Kasumi-1 (cell line): Measurements from ENCODE around the gene TSSK3.
"Not testable (repeated sequence)": the region's sequence is repeated elsewhere in the genome, so short reads cannot be mapped to it uniquely, and the experiment has no call there.

Experiments
- DNase-seq, 2 experiments: peaks; one replicate each; lab custom pipeline; 2025; lab: John Stamatoyannopoulos, UW

Gene TSSK3

GRCh38 chr1:32363713-32364112 is 1.4 kb downstream of the TSSK3 start:
- DNase-seq = no peak

DNA sequence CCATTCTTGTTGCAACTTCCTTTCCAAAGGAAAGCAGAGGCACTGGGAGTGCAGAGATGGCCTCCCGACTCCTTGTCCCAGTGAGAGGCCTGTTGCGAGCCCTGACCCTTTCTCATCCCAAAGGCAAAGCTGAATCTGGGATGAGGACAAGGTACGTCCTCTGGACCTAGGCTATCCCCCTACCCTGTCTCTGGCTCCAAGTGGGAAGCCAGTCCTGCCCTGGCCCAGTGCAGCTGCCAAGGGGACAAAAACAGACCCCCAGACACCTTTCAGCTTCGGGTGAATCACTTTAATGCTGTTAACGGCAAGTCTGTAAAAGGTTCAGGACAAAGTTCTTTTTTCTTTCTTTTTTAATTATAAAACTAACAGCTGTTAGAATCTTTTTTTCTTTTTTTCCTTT is 2.5 kb downstream of the TSSK3 start:
- no peak for DNase-seq

DNA sequence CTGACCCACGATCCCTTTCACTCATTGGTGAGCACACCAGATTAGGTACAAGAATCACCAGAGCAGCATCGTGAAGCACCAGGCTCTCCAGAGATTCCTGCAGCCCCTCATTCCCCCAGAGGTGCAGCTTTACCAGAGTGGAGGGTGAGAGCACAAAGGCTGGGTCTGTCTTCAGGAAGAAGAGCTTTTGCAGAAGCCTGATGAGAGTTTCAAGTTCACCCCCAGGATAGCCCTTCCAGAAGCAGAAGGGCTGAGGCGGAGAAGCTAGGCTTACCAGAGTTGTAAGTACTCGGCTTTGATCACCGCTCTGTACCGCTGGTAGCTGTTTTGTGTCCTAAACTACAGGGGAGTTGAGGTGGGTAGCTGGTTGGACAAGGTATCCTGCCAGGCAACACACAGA is 3.1 kb downstream of the TSSK3 start:
- no peak for DNase-seq

GRCh38 chr1:32367912-32368635 is 5.7 kb downstream of the TSSK3 start:
- no peak for DNase-seq

DNA sequence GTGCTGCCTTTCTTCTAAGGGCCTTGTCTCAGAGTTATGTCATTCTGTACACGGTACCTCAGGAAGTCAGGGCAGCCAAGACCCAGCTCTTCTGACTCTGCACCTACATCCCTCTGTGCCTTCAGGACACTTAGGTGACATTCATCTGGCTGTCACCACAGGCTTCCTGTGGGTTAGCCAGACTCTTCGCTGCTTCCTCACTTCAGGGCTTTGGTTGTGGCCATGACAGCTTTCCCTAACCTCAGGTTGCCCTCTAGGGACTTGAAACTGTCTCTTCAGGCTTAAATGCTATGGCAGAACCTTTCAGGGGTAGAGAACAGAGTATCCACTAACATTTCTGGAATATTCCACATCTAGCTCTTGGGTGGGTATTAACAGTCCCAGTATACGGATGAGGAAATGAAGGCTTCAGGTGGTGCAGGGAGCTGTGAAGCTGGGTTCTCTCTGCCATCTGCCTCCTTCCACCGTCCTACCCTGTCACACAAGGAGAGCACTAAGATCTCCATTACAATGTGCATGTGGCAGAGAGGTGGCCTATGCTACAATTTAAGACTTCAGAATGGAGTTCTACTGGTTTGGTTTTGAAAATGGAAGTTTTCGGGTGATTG is 9.9 kb downstream of the TSSK3 start:
- peak; percentile 84 to 87 for DNase-seq

DNA sequence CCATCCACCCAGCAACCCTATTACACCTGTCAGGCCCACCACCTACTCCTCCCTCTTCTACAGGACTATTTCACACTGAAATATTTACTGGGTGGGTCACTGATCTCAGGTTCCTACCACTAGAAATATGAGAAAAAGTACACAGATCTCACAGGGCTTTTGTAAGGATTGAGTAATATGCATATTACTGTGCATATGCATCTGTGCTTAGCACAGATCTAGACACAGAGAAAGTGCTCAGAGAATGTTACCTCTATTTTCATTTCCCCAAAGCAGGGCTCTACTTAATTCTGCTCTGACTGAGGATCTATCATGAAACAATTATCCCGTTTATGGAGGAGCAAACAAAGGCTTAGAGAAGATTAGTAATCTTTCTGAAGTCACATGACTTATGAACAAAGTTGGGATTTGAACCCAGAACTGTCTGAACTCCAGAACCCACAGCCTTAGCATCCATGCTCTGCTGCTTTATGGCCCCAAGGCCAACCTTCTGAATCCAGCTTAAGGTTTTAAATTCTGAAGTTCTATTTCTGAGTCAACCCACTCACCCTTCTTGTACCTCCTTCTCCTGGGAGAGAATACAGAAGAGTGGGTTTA is 11.8 kb downstream of the TSSK3 start:
- DNase-seq = no peak

- DNase-seq = no peak
These were observed 13.9 kb downstream of the TSSK3 start for GRCh38 chr1:32376199-32376598.

DNA sequence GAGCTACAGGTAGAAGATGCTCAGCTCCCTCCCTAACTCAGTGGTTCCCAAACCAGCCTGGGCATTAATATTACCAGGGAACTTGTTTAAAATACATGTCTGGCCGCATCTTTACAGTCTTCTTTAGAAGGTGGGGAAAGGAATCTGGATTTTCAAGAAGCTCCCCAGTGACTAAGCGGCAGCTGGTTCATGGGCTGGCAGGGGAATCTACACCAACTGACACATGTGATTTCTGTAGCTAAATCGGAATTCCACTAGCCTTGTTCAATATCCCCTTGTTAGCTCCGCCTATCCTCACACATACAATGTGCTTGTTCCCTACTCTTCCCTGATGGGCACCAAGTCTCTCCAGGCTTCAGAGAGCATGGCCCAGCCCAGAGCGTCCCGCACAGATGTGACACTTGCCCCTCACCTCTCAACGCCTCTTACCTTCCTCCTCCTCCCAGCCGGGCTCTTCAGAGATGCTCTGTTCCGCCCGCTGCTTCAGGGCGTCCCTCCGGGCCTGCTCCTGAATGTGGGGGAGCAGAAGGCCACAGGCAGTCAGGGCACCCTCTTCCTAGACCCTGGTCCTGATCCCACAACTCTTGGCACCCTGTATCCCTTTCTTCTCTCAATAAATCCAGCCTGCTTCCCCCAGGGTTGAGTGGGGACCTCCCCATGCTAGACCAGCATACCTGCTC is 15.3 kb downstream of the TSSK3 start:
- no peak for DNase-seq

GRCh38 chr1:32380057-32380456 is 17.7 kb downstream of the TSSK3 start:
- DNase-seq = no peak

- no peak for DNase-seq
These were observed 24.5 kb downstream of the TSSK3 start for GRCh38 chr1:32386676-32387392.

DNA sequence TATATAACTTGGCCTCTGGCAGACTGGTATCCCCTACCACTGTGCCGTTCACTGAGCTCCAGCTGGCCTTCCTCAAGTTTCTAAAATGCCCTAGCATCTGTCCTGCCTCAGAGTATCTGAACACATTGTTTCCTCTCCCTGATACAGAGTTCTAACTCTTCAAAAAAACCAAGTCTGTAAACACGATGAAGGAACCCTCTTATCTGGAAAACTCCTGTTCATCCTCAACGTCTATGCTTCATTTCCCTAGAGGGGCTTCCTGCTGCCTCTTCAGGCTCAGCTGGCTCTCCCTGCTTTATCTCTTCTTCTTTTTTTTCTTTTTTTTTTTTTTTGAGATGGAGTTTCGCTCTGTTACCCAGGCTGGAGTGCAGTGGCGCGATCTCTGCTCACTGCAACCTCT is 26.3 kb downstream of the TSSK3 start:
- no peak for DNase-seq

- peak; percentile 18 to 28 for DNase-seq
These were observed 28.8 kb downstream of the TSSK3 start for GRCh38 chr1:32390904-32391870.

- peak; percentile 10 to 29 for DNase-seq
These were observed 30.0 kb downstream of the TSSK3 start for GRCh38 chr1:32392325-32392724.

DNA sequence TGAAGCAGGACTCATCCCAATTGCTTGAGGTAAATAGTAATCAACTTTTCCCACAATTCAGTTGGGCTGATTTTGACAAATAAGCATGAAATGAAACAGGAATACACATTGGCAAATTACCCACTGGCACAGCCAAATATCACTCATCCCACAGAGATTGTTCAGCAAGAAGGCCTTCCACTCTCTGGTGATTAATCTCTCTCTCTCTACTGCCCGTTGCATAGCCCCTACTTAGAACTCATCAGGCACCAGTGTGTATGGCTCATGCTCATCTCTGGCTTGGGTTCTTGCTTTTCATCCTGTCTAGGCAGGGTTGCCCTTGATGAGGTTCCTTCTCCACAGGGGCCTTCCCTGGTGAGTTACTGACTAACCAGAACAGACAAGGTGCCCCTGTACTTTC is 30.8 kb downstream of the TSSK3 start:
- no peak for DNase-seq

- DNase-seq = peak in 1 of 2 experiments; percentile 34
These were observed 31.4 kb downstream of the TSSK3 start for GRCh38 chr1:32393832-32394140.

- DNase-seq = peak; percentile 99
These were observed 32.0 kb downstream of the TSSK3 start, which contains the start of gene BSDC1 for GRCh38 chr1:32394141-32394889. TSS of gene BSDC1 (minus strand) at chr1:32394441. CDS start at chr1:32394414, 27 bp downstream.

DNA sequence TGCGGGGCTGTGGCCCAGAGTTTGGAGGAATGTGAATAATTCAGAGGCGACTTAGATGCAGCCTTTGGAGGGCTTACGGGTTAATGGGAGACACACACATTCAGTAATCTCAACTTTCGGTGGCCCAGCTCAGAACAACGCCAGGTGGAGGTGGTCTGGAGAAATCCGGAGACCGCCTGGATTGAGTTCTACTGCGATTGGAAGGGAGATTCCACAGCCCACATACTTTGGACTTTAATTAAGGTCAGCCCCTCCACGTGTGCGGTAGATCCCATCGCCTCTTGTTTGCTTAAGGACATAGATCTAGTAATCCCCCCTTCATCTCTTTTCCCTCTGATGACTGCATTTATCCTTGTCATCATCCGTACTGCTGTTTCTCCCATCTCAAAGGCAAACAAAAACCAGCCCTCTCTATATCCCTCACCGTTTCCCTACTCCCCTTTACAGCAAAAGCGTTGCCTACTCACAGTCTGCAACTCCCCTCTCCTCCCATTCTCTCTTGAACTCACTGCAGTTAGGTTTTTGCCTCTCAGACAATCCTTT is 32.6 kb downstream of the TSSK3 start:
- peak; percentile 33 to 41 for DNase-seq

DNA sequence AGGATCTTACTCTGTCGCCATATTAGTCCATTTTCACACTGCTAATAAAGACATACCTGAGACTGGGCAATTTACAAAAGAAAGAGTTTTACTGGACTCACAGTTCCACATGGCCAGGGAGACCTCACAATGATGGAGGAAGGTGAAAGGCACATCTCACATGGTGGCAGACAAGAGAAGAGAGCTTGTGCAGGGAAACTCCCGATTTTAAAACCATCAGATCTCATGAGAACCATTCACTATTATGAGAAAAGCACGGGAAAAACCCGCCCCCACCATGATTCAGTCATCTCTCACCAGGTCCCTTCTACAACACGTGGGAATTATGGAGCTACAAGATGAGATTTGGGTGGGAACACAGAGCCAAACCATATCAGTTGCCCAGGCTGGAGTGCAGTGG is 34.2 kb downstream of the TSSK3 start:
- DNase-seq = not testable (repeated sequence)

GRCh38 chr1:32398401-32398800 is 36.1 kb downstream of the TSSK3 start:
- DNase-seq = no peak

DNA sequence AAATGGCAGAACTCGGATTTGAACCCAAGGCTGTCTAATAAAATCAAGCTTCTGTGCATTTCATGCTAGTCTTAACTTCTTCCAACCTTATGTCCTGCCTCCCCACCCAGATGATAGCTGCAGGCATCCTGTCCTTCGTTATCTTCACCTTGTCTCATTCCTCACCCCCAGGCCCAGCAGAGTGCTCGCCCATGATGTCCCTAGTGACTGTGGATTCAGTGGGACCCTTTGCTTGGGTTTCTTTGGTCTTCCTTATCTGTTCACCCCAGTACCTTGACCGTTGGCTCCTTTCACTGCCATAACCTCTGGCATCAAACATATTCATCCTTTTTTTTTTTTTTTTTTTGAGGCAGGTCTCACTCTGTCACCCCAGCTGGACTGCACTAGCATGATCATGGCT is 37.5 kb downstream of the TSSK3 start:
- no peak for DNase-seq
